Omental fat pad (tissue), 4 donors: Measurements from ENCODE around the gene ANO5. TPM values are rescaled to one million over a fixed set of nuclear protein-coding genes. Genes with fewer than 3 reads are reported as not detected.

Experiments used
- ATAC-seq: fragments of 150-250 bp; one replicate; pipeline ENCODE4 v1.9.1; 2016; ENCODE audit warnings: mild to moderate bottlenecking, moderate library complexity; ENCODE audit not compliant: low FRiP score
- DNase-seq: peaks from one replicate; pipeline ENCODE4 v3.0.0-alpha.2; 2019; ENCODE audit warnings: low spot score
- total RNA-seq, 4 donors: library from RNA; depleted of rRNA; stranded (reverse); fragments of >200 nt; gene quantifications; one replicate each; pipeline ENCODE4 v1.1.0, GENCODE V29; 2016
- TF ChIP-seq, protein P1 (sequence below), 3 donors: fragments of 450-650 bp; IDR thresholded peaks; one replicate each; pipeline ENCODE4 v1.5.1; 2016 to 2017; ENCODE audit warnings: antibody characterized with exemption in 3 of 3, mild to moderate bottlenecking in 3 of 3, moderate library complexity in 2 of 3

ANO5 gene
- total RNA-seq, 4 donors from 2014 or later = 1.3 to 3.7 (median 3.2) TPM

DNA sequence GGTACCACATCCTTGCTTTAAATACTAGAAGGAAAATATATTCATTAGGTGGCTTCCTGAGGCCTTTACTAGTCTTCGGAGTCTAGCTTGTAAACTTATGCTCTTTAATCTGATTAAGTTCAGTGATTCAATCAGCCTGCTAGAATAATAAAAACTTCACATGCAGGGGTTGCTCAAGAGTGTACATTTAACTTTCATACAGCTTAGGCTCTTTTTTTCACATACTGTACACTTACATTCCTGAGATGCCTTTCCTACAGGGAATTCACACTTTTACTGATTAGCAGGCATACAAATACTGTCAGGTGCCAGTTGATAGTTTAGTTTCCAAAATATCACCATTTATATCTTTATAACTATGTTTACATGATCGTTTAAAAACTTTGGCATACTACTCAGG, 3.2 kb upstream of the ANO5 start:
- no peak for DNase-seq
- ATAC-seq = no peak
- TF ChIP-seq, protein P1, sequence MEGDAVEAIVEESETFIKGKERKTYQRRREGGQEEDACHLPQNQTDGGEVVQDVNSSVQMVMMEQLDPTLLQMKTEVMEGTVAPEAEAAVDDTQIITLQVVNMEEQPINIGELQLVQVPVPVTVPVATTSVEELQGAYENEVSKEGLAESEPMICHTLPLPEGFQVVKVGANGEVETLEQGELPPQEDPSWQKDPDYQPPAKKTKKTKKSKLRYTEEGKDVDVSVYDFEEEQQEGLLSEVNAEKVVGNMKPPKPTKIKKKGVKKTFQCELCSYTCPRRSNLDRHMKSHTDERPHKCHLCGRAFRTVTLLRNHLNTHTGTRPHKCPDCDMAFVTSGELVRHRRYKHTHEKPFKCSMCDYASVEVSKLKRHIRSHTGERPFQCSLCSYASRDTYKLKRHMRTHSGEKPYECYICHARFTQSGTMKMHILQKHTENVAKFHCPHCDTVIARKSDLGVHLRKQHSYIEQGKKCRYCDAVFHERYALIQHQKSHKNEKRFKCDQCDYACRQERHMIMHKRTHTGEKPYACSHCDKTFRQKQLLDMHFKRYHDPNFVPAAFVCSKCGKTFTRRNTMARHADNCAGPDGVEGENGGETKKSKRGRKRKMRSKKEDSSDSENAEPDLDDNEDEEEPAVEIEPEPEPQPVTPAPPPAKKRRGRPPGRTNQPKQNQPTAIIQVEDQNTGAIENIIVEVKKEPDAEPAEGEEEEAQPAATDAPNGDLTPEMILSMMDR (IDR thresholded peaks at IDR 0.05) = no peak

DNA sequence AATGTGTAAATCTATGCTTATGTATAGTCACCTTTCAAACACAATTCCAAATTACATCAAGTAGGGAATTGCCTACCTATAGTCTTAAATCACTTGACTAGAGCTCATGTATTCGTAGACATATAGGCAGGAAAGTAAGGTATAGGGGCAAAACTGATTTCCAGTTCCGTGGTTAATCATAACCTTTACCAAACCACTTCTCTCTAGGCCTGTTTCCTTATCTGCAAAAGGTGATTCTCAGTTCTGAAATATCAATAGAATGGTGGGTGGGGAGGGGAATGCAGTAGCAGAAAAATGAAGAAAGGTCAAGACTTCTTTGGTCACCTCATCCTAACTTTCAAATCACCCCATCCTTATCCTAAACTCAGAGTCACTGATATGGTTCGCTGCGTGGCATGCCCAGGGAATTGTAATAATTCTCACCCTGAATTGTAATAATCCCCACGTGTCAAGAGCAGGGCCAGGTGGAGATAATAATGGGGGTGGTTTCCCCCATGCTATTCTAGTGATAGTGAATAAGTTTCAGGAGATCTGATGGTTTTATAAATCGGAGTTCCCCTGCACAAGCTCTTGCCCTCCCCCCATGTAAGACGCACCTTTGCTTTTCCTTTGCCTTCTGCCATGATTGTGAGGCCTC, 1.9 kb upstream of the ANO5 start:
- TF ChIP-seq, protein P1 (IDR thresholded peaks at IDR 0.05) = no peak
- DNase-seq (no peak), ATAC-seq (no peak)

DNA sequence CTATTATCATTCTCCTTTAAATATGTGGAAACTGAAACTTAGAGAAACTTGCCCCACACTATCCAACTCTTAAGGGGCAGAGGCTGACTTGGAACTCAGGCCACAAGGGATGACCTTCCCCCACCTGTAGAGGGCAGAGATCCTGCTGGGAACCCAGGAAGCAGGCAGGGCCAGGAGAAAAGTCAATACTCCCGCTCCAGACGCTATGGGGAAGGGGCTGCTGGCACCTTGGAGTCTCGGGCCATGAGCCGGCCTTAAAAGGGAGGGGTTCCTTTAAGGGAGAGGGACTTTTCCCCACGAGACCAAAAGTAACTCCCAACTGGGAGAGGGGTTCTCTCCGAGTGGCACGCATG, 620 bp upstream of the ANO5 start:
- DNase-seq (no peak), ATAC-seq (peak; percentile 31)
- TF ChIP-seq, protein P1 (IDR thresholded peaks at IDR 0.05) = no peak

DNA sequence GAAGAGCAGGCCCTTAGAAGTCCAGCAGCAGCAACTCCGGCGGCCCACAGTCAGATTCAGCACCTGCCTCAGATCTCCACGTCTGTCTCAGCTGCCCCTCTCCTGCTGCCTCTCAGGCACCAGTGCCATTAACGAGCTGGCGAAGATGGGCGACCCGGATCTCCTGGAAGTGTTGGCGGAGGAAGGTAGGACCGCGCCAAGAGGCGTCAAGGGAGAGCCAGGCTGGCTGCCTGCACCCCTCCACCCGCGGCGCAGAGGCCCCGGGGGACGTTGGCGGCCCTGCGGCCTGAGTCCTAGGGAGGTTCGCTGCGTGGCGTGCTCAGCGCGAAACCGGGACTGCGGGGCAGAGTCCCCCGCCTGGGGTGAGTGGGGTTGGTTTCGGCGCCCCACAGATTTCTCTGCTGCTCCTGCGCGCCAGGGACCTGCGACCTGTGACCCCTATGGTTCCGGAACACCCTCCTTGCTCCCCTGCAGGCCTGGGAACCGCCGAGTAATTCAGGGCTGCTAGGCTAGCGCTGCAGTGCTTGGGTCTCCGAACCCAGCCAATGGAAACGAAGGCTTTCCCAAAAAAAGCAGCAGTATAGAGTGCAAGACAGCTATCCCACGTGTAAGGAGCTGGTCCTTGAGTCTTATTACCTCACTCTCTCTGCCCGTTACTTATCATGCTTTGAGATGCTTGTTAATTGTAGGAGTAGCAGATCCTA, 615 bp downstream of the ANO5 start:
- TF ChIP-seq, protein P1 (IDR thresholded peaks at IDR 0.05) = no peak
- ATAC-seq (peak; percentile 66), DNase-seq (no peak)

DNA sequence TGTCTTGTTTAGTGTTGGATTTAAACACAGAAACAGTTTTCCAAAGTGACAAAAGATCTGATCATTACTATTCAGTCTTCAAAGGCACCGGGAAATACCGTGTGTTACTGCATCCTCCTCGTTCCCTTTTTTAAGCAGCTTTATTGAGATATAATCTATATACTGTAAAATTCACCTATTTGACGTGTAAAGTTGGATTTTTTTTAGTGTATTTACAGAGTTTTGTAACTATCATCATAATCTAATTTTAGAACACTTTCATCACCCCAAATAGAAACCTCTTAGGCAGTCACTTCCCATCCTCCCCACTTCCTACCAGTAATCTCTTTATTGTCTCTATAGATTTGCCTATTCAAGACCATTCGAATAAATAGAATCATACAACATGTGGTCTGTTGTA, 1.4 kb downstream of the ANO5 start:
- TF ChIP-seq, protein P1 (IDR thresholded peaks at IDR 0.05) = no peak
- ATAC-seq = no peak
- DNase-seq = no peak

DNA sequence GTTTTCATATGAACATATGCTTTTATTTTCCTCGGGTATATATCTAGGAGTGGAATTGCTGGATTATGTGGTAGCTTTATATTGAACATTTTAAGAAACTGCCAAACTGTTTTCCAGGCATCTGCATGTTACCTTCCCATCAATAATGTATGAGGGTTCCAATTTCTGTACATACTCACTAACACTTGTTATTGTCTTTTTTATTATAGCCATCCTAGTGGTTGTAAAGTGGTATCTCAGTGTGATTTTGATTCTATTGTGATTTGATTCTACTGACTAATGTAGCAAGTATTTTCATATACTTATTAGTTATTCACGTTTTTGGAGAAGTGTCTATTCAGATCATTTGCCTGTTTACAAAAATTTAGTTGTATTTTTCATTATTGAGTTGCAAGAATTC, 2.0 kb downstream of the ANO5 start:
- ATAC-seq (no peak), DNase-seq (no peak)
- TF ChIP-seq, protein P1 (IDR thresholded peaks at IDR 0.05) = no peak
